Activated CD8-positive, alpha-beta memory T cell treated with anti-CD3 and anti-CD28 coated beads for 48 hours (primary cell): Measurements from ENCODE around the gene KCTD6.
"Not testable (repeated sequence)": the region's sequence is repeated elsewhere in the genome, so short reads cannot be mapped to it uniquely, and the experiment has no call there.

Source experiments
- DNase-seq, 3 experiments: peaks; one replicate each; pipeline ENCODE4 v3.0.0-alpha.2; 2020; ENCODE audit warnings: low read depth in 2 of 3, low spot score in 2 of 3

KCTD6 gene

GRCh38 chr3:58522759-58523425, 31.0 kb downstream of the KCTD6 start:
- no peak for DNase-seq

- no peak for DNase-seq
These were observed 32.5 kb downstream of the KCTD6 start for GRCh38 chr3:58524326-58524888.

- no peak for DNase-seq
These were observed 34.6 kb downstream of the KCTD6 start for GRCh38 chr3:58526515-58526957.

GRCh38 chr3:58527440-58527839, 35.5 kb downstream of the KCTD6 start:
- DNase-seq = not testable (repeated sequence)

- no peak for DNase-seq
These were observed 36.7 kb downstream of the KCTD6 start for GRCh38 chr3:58528629-58529028.

GRCh38 chr3:58529516-58530353, 37.8 kb downstream of the KCTD6 start:
- no peak for DNase-seq

GRCh38 chr3:58530354-58530865, 38.5 kb downstream of the KCTD6 start:
- DNase-seq = no peak

- DNase-seq = no peak
These were observed 39.7 kb downstream of the KCTD6 start for GRCh38 chr3:58531555-58531954.

- DNase-seq = no peak
These were observed 40.1 kb downstream of the KCTD6 start for GRCh38 chr3:58531956-58532355.

GRCh38 chr3:58532794-58533220, 40.9 kb downstream of the KCTD6 start:
- DNase-seq = peak; percentile 47 to 74 (median 61)

GRCh38 chr3:58534592-58535494, 42.9 kb downstream of the KCTD6 start:
- DNase-seq = no peak

- no peak for DNase-seq
These were observed 43.9 kb downstream of the KCTD6 start for GRCh38 chr3:58535531-58536500.

- DNase-seq = no peak
These were observed 44.9 kb downstream of the KCTD6 start, which contains the start of gene ACOX2 for GRCh38 chr3:58536501-58537411. ACOX2 (minus strand) TSS chr3:58537190; CDS start chr3:58535106, 2,084 bp downstream.

- no peak for DNase-seq
These were observed 45.8 kb downstream of the KCTD6 start for GRCh38 chr3:58537412-58538301.

GRCh38 chr3:58539626-58540025, 47.7 kb downstream of the KCTD6 start:
- DNase-seq = no peak

- DNase-seq = no peak
These were observed 48.4 kb downstream of the KCTD6 start for GRCh38 chr3:58540176-58540858.

GRCh38 chr3:58544541-58544940, 52.6 kb downstream of the KCTD6 start:
- DNase-seq = no peak
